Measurements from ENCODE around the gene ZSCAN5A. TPM values are rescaled to one million over a fixed set of nuclear protein-coding genes. Genes with fewer than 3 reads are reported as not detected.

Gene ZSCAN5A
- polyA plus RNA-seq, 1 of the 3 experiments (the other 2 are of a cell fraction) = 6.8 TPM

DNA sequence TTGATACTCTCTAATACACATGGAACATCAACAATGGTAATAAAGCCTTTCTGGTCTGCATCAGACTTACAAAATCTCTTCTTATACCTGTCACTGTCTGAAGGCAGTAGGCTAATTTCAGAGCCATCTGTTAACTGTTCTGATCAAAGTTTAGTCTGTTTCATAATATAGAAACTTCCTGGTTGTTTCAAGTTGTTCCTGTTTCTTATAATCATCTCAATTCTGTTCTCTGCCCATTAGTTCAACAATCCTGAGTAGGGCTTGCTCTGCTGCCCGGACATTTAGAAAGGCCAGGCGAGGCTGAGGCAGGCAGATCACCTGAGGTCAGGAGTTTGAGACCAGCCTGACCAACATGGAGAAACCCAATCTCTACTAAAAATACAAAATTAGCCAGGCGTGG, 5.4 kb upstream of the ZSCAN5A start:
- no peak for TF ChIP-seq FOXM1 (IDR thresholded peaks at IDR 0.05; ENCODE audit: low read depth)
- no peak for TF ChIP-seq GATA2 (CRISPR knock-in tag; IDR thresholded peaks at IDR 0.05)
- TF ChIP-seq, protein P1, sequence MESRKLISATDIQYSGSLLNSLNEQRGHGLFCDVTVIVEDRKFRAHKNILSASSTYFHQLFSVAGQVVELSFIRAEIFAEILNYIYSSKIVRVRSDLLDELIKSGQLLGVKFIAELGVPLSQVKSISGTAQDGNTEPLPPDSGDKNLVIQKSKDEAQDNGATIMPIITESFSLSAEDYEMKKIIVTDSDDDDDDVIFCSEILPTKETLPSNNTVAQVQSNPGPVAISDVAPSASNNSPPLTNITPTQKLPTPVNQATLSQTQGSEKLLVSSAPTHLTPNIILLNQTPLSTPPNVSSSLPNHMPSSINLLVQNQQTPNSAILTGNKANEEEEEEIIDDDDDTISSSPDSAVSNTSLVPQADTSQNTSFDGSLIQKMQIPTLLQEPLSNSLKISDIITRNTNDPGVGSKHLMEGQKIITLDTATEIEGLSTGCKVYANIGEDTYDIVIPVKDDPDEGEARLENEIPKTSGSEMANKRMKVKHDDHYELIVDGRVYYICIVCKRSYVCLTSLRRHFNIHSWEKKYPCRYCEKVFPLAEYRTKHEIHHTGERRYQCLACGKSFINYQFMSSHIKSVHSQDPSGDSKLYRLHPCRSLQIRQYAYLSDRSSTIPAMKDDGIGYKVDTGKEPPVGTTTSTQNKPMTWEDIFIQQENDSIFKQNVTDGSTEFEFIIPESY (IDR thresholded peaks at IDR 0.05; ENCODE audit: borderline replicate concordance, low read depth) = no peak
- TF ChIP-seq, protein P2, sequence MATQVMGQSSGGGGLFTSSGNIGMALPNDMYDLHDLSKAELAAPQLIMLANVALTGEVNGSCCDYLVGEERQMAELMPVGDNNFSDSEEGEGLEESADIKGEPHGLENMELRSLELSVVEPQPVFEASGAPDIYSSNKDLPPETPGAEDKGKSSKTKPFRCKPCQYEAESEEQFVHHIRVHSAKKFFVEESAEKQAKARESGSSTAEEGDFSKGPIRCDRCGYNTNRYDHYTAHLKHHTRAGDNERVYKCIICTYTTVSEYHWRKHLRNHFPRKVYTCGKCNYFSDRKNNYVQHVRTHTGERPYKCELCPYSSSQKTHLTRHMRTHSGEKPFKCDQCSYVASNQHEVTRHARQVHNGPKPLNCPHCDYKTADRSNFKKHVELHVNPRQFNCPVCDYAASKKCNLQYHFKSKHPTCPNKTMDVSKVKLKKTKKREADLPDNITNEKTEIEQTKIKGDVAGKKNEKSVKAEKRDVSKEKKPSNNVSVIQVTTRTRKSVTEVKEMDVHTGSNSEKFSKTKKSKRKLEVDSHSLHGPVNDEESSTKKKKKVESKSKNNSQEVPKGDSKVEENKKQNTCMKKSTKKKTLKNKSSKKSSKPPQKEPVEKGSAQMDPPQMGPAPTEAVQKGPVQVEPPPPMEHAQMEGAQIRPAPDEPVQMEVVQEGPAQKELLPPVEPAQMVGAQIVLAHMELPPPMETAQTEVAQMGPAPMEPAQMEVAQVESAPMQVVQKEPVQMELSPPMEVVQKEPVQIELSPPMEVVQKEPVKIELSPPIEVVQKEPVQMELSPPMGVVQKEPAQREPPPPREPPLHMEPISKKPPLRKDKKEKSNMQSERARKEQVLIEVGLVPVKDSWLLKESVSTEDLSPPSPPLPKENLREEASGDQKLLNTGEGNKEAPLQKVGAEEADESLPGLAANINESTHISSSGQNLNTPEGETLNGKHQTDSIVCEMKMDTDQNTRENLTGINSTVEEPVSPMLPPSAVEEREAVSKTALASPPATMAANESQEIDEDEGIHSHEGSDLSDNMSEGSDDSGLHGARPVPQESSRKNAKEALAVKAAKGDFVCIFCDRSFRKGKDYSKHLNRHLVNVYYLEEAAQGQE (IDR thresholded peaks at IDR 0.05; ENCODE audit: low read depth, low read length) = no peak
- CTCF ChIA-PET = interaction anchor here (2.9 kb wide), 1 partner anchor 13 kb away, joined by 13 read pairs; no protein-coding TSS in a partner anchor

DNA sequence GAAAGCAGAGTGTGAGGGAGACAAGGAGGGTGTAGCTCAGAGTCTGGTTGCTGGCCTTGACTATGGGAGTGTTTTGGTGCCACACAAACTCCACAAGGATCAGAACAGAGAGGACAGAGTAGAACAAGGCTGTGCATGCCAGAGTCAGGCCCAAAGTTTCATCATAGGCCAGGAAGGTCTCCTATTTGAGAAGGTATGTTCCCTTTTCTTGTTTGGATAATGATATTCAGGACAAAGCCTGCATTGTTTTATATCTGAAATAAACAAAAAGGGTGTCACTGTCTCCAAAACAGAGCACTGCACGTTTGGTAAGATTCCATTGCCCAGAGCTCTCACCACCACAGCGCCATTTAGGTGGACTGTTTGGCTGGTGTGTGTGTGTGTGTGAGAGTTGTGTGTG, 3.1 kb upstream of the ZSCAN5A start:
- Histone ChIP-seq H3K9ac (no peak overlapping the region), H3K27me3 (ENCODE audit: insufficient read depth) (no peaks in the 10 kb centered on the region), H3K27ac (ENCODE audit: low read depth in 2 of 2, low read length in 1 of 2) (no peak overlapping the region), H3K4me3 (ENCODE audit: low read depth in 2 of 2, low read length in 1 of 2) (no peak overlapping the region), H3K9me3 (no peaks in the 10 kb centered on the region), H4K20me1 (ENCODE audit: insufficient read depth) (no peaks in the 10 kb centered on the region), H3K4me2 (no peak overlapping the region), H3K4me1 (ENCODE audit: control insufficient read depth in 1 of 2, insufficient read depth in 2 of 2, low read depth in 1 of 2, low read length in 1 of 2) (peaks cover 0 to 19% of the 10 kb centered on the region in 2 experiments; a peak in 2 of 4 replicates), H3K36me3 (replicated peaks in 1 of 2; ENCODE audit: control insufficient read depth in 1 of 2, insufficient read depth in 2 of 2, low read length in 1 of 2) (peaks cover 0 to 3% of the 10 kb centered on the region in 2 experiments), H2AFZ (ENCODE audit: low read depth) (no peak overlapping the region), H3F3A (replicated peaks; ENCODE audit: insufficient read depth) (no peaks in the 10 kb centered on the region), H3K79me2 (ENCODE audit: insufficient read depth) (peaks cover 8% of the 10 kb centered on the region; the same call in 1 of the 2 replicates), H3K9me2 (no peaks in the 10 kb centered on the region)
- ChIA-PET CTCF (interaction anchor here (1.3 to 2.9 kb wide), 5 partner anchors 8 to 241 kb away, joined by 4 to 13 read pairs (median 5); no protein-coding TSS in a partner anchor), POLR2A (no interaction called here)
- WGBS (ENCODE audit: low lambda C conversion rate) = 42% methylated on average over 2 of the region's 2 CpGs
- no peak for DNase-seq
- no peak for TF ChIP-seq RXRA (IDR thresholded peaks at IDR 0.05; ENCODE audit: borderline replicate concordance, low read depth)
- TF ChIP-seq EZH2phosphoT487 (IDR thresholded peaks at IDR 0.05; ENCODE audit: borderline replicate concordance, low read depth) = no peak
- no peak for TF ChIP-seq MEF2A (IDR thresholded peaks at IDR 0.05; ENCODE audit: borderline replicate concordance, low read depth)
- no peak for TF ChIP-seq CHD2 (IDR thresholded peaks at IDR 0.05; ENCODE audit: low read length, partially characterized antibody)
- no peak for TF ChIP-seq RAD21 (IDR thresholded peaks at IDR 0.05; ENCODE audit: low read length)
- TF ChIP-seq RCOR1 (IDR thresholded peaks at IDR 0.05; ENCODE audit: low read length) = no peak
- TF ChIP-seq SIN3A (IDR thresholded peaks at IDR 0.05; ENCODE audit: borderline replicate concordance, low read depth, low read length) = no peak
- no peak for TF ChIP-seq GATA2 (CRISPR knock-in tag; IDR thresholded peaks at IDR 0.05)
- TF ChIP-seq, protein P1 (IDR thresholded peaks at IDR 0.05; ENCODE audit: borderline replicate concordance, low read depth) = no peak
- TF ChIP-seq TCF12 (IDR thresholded peaks at IDR 0.05) = no peak
- TF ChIP-seq, protein P3, sequence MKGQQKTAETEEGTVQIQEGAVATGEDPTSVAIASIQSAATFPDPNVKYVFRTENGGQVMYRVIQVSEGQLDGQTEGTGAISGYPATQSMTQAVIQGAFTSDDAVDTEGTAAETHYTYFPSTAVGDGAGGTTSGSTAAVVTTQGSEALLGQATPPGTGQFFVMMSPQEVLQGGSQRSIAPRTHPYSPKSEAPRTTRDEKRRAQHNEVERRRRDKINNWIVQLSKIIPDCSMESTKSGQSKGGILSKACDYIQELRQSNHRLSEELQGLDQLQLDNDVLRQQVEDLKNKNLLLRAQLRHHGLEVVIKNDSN (IDR thresholded peaks at IDR 0.05; ENCODE audit: borderline replicate concordance, low read depth) = no peak
- TF ChIP-seq JUND (IDR thresholded peaks at IDR 0.05) = no peak
- TF ChIP-seq, protein P4, sequence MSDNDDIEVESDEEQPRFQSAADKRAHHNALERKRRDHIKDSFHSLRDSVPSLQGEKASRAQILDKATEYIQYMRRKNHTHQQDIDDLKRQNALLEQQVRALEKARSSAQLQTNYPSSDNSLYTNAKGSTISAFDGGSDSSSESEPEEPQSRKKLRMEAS (IDR thresholded peaks at IDR 0.05; ENCODE audit: low read depth) = no peak
- no peak for TF ChIP-seq TEAD4 (IDR thresholded peaks at IDR 0.05; ENCODE audit: borderline replicate concordance, insufficient read depth)

More for the DNA sequence above, 5.4 kb upstream of the ZSCAN5A start:
- H3K4me1 ChIP-seq (ENCODE audit: control insufficient read depth in 1 of 2, insufficient read depth in 2 of 2, low read depth in 1 of 2, low read length in 1 of 2) = peaks cover 0 to 15% of the 10 kb centered on the region in 2 experiments; a peak in 1 of 4 replicates
- H3F3A ChIP-seq (replicated peaks; ENCODE audit: insufficient read depth) = no peaks in the 10 kb centered on the region
- no peaks in the 10 kb centered on the region for H3K27me3 ChIP-seq (ENCODE audit: insufficient read depth)
- no peak overlapping the region for H3K4me2 ChIP-seq
- H3K79me2 ChIP-seq (ENCODE audit: insufficient read depth) = no peaks in the 10 kb centered on the region
- H3K27ac ChIP-seq (ENCODE audit: low read depth in 2 of 2, low read length in 1 of 2) = no peak overlapping the region
- H2AFZ ChIP-seq (ENCODE audit: low read depth) = no peak overlapping the region
- H3K9me3 ChIP-seq = no peaks in the 10 kb centered on the region
- H3K36me3 ChIP-seq (replicated peaks in 1 of 2; ENCODE audit: control insufficient read depth in 1 of 2, insufficient read depth in 2 of 2, low read length in 1 of 2) = no peaks in the 10 kb centered on the region
- DNase-seq = no peak
- no peaks in the 10 kb centered on the region for H4K20me1 ChIP-seq (ENCODE audit: insufficient read depth)
- H3K4me3 ChIP-seq (ENCODE audit: low read depth in 2 of 2, low read length in 1 of 2) = no peak overlapping the region
- H3K9ac ChIP-seq = no peak overlapping the region
- WGBS (ENCODE audit: low lambda C conversion rate) = 35% methylated on average over 3 of the region's 3 CpGs
- POLR2A ChIA-PET = no interaction called here
- H3K9me2 ChIP-seq = no peaks in the 10 kb centered on the region
